ENCODE measurements around the gene KIAA0513.

KIAA0513 gene

DNA sequence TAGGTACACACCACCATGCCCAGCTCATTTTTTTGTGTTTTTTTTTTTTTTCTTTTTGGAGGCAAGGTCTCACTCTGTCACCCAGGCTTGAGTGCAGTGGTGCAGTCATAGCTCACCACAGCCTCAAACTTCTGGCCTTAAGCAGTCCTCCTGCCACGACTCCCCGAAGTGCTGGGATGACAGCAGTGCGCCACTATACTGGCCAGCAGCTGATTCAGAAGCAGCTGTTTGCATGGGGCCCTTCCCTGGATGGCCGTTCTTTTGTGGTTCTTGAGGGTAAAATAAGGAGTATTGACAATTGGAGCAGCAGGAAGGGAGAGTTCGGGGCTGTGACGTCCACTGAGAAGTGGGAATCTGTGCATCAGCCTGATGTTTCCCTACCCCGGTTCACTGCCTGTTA lies 41.6 kb downstream of the KIAA0513 start:
- CTCF ChIA-PET = interaction anchor here (0.6 kb wide), 1 partner anchor 110 kb away, joined by 3 read pairs; no protein-coding TSS in a partner anchor
- no peak for DNase-seq (ENCODE audit: low spot score)
- TF ChIP-seq, protein P1, sequence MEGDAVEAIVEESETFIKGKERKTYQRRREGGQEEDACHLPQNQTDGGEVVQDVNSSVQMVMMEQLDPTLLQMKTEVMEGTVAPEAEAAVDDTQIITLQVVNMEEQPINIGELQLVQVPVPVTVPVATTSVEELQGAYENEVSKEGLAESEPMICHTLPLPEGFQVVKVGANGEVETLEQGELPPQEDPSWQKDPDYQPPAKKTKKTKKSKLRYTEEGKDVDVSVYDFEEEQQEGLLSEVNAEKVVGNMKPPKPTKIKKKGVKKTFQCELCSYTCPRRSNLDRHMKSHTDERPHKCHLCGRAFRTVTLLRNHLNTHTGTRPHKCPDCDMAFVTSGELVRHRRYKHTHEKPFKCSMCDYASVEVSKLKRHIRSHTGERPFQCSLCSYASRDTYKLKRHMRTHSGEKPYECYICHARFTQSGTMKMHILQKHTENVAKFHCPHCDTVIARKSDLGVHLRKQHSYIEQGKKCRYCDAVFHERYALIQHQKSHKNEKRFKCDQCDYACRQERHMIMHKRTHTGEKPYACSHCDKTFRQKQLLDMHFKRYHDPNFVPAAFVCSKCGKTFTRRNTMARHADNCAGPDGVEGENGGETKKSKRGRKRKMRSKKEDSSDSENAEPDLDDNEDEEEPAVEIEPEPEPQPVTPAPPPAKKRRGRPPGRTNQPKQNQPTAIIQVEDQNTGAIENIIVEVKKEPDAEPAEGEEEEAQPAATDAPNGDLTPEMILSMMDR (conservative IDR thresholded peaks at IDR 0.05; ENCODE audit: low read depth) = no peak
- no peak overlapping the region for H3K27ac ChIP-seq
- POLR2A ChIA-PET (ENCODE audit: low non-redundant PET) = no interaction called here

DNA sequence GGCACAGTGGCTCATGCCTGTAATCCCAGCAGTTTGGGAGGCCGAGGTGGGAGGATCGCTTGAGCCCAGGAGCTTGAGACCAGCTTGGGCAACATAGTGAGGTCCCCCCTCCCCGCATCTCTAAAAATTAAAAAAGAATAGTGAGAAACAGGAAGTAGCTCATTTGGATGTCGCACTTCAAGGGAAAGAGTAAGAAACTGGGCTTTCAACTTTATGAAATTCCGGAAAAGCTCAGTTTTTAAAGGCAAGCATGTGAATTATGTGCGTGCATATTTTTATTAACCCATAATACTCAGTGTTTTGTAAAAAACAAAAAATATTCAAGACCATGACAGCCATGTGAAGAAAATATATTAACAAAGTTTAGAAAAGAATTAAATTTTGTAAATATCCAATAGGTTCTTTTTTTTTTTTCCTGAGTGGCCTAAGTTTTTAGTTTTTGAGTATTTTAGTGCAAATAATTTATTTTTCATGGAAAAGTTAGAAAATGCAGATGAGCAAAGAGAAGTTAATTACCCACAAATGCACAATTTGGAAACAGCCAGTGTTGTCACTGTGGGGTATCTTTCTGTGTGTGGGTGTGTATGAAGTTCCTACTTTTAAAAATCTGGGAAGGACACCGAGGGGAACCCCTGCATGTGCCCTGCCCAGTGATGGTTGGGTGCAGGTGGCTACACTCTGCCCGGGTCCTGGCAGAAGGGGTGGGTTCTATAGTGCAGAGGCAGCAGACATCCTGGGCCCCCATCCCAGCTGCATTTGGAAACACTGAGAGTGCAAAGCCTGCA lies 44.7 kb downstream of the KIAA0513 start:
- ChIA-PET POLR2A (ENCODE audit: low non-redundant PET) (no interaction called here), CTCF (no interaction called here)
- no peak for DNase-seq (ENCODE audit: low spot score)
- TF ChIP-seq, protein P1 (conservative IDR thresholded peaks at IDR 0.05; ENCODE audit: low read depth) = no peak
- peak overlapping the region; percentile 19; the same call in 1 of the 2 replicates for H3K27ac ChIP-seq

DNA sequence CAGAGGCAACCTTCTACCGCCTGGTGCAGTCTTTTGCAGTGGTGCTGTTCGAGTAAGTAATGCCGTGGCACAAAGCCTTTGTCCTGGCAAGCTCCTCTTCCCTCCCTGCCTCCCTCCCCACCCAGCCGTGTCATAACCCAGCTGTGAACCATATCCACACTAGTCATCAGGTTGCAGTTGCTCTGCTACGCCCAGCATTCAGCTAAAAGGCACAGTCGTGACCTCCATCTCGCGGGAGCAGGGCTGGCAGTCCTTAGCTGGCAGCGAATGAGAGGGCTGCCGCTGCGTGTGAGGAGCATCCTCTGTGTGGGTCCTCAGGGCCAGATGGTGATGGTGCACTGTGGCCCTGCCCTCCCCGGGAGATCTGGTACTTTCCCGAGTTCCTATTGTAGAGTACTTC lies 45.4 kb downstream of the KIAA0513 start:
- CTCF ChIA-PET = interaction anchor here (1.1 kb wide), 1 partner anchor 42 kb away, joined by 3 read pairs; no protein-coding TSS in a partner anchor
- DNase-seq (ENCODE audit: low spot score) = no peak
- POLR2A ChIA-PET (ENCODE audit: low non-redundant PET) = no interaction called here
- TF ChIP-seq, protein P1 (conservative IDR thresholded peaks at IDR 0.05; ENCODE audit: low read depth) = no peak
- H3K27ac ChIP-seq = peak overlapping the region; percentile 19; the same call in 1 of the 2 replicates

DNA sequence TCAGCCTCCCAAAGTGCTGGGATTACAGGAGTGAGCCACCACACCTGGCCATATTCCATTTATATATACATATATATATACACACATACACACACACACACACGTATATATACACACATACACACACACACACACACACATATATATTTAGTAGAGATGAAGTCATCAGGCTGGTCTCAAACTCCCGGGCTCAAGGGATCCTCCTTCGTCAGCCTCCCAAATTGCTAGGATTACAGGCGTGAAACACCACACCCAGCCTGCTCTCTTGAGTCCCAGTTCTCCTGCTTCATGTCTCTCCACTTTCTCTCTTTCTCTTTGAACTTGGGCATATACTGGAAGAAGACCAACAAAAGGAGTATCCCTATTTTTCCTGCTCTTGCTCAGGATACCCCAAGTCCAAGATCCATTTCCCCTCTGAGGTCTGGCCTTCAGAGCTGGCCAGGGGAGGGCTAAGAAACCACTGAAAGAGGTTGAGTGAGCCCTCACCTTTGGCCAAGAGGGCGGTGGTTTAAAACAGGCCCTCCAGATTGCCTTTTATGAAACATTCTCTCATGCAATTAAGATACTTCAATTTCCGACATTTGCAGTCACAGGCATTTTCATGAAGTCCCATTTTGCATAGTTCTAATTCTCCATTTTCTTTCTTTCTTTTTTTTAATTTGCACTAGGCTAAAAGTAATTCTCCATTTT lies 46.8 kb downstream of the KIAA0513 start:
- CTCF ChIA-PET = no interaction called here
- H3K27ac ChIP-seq = no peak overlapping the region
- POLR2A ChIA-PET (ENCODE audit: low non-redundant PET) = no interaction called here
- no peak for DNase-seq (ENCODE audit: low spot score)
- TF ChIP-seq, protein P1 (conservative IDR thresholded peaks at IDR 0.05; ENCODE audit: low read depth) = no peak

DNA sequence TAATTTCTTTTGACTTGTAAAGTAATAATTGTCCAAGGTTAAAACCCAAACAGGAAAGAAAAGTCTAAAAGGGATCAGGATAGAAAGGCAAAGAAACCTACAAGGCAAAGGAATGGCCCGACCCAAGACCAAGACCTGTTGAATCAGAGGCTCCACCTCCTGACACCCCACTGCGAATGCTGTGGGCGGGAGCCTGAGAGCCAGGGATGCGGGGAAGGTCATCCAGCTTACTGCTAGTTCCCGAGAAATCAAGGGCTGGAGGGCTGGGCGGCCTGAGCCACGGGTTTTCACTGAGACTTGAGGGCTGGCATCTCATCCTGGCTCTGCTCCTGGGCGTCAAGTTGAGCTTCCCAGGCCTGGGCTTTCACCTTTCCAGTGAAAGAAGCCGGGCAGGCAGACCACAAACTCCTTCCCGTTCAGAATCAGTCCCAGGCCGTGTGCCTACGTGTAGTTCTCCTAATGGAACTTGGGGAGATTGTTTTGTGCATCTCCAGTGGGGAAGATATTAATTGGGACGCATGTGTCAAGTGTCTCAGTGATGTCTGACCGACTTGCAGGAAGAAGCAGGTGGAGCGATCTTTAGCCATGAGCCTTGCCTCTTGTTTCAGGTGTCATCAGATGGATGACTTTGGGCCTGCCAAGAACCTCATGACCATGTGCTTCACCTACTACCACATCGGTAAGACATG lies 47.8 kb downstream of the KIAA0513 start:
- TF ChIP-seq, protein P1 (conservative IDR thresholded peaks at IDR 0.05; ENCODE audit: low read depth) = no peak
- H3K27ac ChIP-seq = no peak overlapping the region
- no peak for DNase-seq (ENCODE audit: low spot score)
- ChIA-PET CTCF (no interaction called here), POLR2A (ENCODE audit: low non-redundant PET) (no interaction called here)

DNA sequence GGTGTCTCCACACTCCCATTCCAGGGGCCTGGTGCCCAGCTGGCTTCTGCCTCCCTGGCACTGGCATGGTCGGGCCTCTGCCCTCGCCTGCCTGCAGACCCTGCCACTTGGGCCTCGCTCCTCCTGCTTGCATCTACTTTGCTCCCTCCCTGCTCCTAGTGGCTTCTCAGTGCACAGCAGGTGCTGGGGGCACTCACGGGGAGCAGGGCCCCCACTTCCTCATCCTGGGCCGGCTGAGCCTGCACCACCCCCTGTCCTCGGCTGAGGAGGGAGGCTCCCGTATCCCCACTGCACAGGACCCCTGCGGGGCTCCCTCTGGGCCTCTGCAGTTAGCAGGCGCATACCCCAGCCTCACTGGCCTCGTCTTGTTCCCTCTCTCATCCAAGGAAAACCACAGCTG lies 49.4 kb downstream of the KIAA0513 start:
- ChIA-PET POLR2A (ENCODE audit: low non-redundant PET) (no interaction called here), CTCF (interaction anchor here (2.2 kb wide), 1 partner anchor 10 kb away, joined by 9 read pairs; no protein-coding TSS in a partner anchor)
- no peak overlapping the region for H3K27ac ChIP-seq
- no peak for DNase-seq (ENCODE audit: low spot score)
- TF ChIP-seq, protein P1 (conservative IDR thresholded peaks at IDR 0.05; ENCODE audit: low read depth) = no peak

All from RWPE1 (cell line).